ENCODE data around the gene SMIM23. TPM values are rescaled to one million over a fixed set of nuclear protein-coding genes. Genes with fewer than 3 reads are reported as not detected.

Gene SMIM23
- total and polyA plus RNA-seq, 2 donors (not counting 3 experiments of a cell fraction or from before 2014, with no cell fraction given), result not detected

GRCh38 chr5:171794470-171794960 is 8.9 kb downstream of the SMIM23 start:
- no peaks in the 10 kb centered on the region for H3K9me3 ChIP-seq (replicated peaks; ENCODE audit: control insufficient read depth, insufficient read depth, low read length)
- dilution Hi-C loops (cut with MboI; ENCODE audit: extremely low pct_ligation_motif_present, low sequenced_read_pairs) (no loop called here), intact Hi-C loops (cut with micrococcal nuclease) (no loop called here)
- ChIA-PET POLR2A (no interaction called here), CTCF (interaction anchor here (1.6 kb wide), 1 partner anchor 11 kb away, joined by 4 read pairs; no protein-coding TSS in a partner anchor)
- H3K4me1 ChIP-seq (ENCODE audit: control insufficient read depth, extremely low read depth, insufficient read depth, low read length), result no peaks in the 10 kb centered on the region
- H3K27ac ChIP-seq (ENCODE audit: insufficient read depth, low read depth, low read length), result no peak overlapping the region
- no peak overlapping the region for H3K9ac ChIP-seq (replicated peaks; ENCODE audit: extremely low read depth, insufficient read depth, low read length)
- no peak overlapping the region for H2AFZ ChIP-seq (ENCODE audit: low read depth, low read length)
- BruUV-seq (replicated peaks), result no TSS peak
- H3K9me1 ChIP-seq (replicated peaks; ENCODE audit: control insufficient read depth, extremely low read depth, insufficient read depth, low read length), result no peaks in the 10 kb centered on the region
- no peak overlapping the region for H3K4me3 ChIP-seq (replicated peaks in 1 of 3; ENCODE audit: insufficient read depth in 1 of 3, low read depth in 1 of 3, low read length in 3 of 3)
- DNase-seq (ENCODE audit: low read depth, low spot score) (no peak), FAIRE-seq (no peak)
- no peaks in the 10 kb centered on the region for H4K20me1 ChIP-seq (replicated peaks; ENCODE audit: control insufficient read depth, extremely low read depth, insufficient read depth, low read length)
- TF ChIP-seq GATA2 (IDR thresholded peaks at IDR 0.05; ENCODE audit: insufficient read depth, insufficient read length, low read depth, low read length), result no peak
- TF ChIP-seq MYC (IDR thresholded peaks at IDR 0.05; ENCODE audit: low read depth, low read length), result no peak
- no peak for TF ChIP-seq JUN (IDR thresholded peaks at IDR 0.05; ENCODE audit: borderline replicate concordance, insufficient read depth, insufficient read length, low read depth)
- no peak for TF ChIP-seq POLR2AphosphoS5 (IDR thresholded peaks at IDR 0.05; ENCODE audit: insufficient read depth, low read depth, low read length)
- TF ChIP-seq EZH2 (IDR thresholded peaks at IDR 0.05; ENCODE audit: borderline replicate concordance, low read depth, low read length, severe bottlenecking), result no peak
- TF ChIP-seq FOS (IDR thresholded peaks at IDR 0.05; ENCODE audit: borderline replicate concordance, insufficient read depth, low read length), result no peak
- no peak for TF ChIP-seq MAX (IDR thresholded peaks at IDR 0.05; ENCODE audit: insufficient read depth, insufficient read length)
- no peak for TF ChIP-seq CTCF (IDR thresholded peaks at IDR 0.05; ENCODE audit: extremely low read depth in 1 of 2, insufficient read depth in 1 of 2, low read depth in 1 of 2, low read length in 2 of 2)
- no peak for TF ChIP-seq POLR2A (IDR thresholded peaks at IDR 0.05; ENCODE audit: low read depth, low read length)
- H3K36me3 ChIP-seq (ENCODE audit: control insufficient read depth in 2 of 2, extremely low read depth in 1 of 2, insufficient read depth in 2 of 2, low read length in 2 of 2), result no peaks in the 10 kb centered on the region
- H3K27me3 ChIP-seq (ENCODE audit: control insufficient read depth in 2 of 2, insufficient read depth in 2 of 2, low read length in 2 of 2), result peaks cover 3% of the 10 kb centered on the region in 2 experiments
- no peak overlapping the region for H3K4me2 ChIP-seq (ENCODE audit: insufficient read depth, low read length)
- no peaks in the 10 kb centered on the region for H3K79me2 ChIP-seq (ENCODE audit: control insufficient read depth, insufficient read depth, low read length)
